Raji (cell line): ENCODE measurements around the gene TBX19.

Experiments
- POLR2A ChIP-seq: IDR thresholded peaks from 2 replicates; pipeline ENCODE4 v1.6.1; 2011; ENCODE audit warnings: low read depth, low read length, control low read depth; ENCODE audit not compliant: insufficient read depth

Gene TBX19

GRCh38 chr1:168330285-168330684, 49.6 kb downstream of the TBX19 start:
- TF ChIP-seq POLR2A = no peak

DNA sequence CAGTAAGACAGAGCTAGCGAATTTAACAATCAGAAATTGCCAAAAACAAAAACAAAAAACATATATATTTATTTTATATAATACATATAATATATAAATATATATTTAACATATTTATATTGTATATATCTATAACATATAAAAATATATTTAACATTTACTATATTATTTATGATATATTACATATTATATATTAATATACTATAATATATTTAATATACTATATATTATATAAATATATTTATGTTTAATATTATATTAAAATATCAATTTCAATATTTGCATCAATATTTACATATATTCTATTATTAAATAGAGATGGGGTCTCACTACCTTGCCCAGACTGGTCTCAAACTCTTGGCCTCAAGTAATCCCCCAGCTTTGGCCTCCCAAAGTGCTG, 50.9 kb downstream of the TBX19 start:
- TF ChIP-seq POLR2A = no peak

DNA sequence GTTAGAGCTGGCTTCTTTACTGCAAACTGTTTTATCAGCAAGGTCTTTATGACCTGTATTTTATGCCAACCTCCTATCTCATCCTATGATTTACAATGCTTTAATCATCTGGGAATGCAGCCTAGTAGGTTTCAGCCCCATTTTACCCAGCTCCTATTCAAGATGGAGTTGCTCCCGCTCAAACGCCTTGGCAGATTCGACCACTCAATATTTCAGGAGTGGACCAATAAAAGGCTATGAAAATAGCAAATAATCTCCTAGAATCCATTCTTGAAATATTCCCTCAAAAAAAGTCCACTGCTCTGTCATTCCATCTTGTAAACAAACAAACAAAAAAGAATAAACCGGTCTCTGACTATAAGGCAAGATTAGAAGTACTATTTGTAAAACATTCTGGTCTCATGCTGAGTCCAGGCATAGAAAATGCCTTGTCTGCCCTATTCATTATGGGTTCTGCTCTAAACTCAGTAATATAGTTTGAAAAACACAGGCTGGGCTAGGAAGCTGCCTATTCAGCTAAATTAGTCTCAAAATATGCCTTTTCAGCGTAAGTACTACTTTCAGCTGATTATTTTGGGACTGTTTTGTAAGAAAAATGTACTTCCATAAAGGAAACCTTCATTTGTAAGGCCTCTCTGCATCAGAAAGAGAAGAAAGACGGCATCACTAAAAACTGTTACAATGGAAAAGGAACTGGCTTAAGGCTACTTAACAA, 53.0 kb downstream of the TBX19 start:
- no peak for TF ChIP-seq POLR2A

- TF ChIP-seq POLR2A = no peak
Measured at GRCh38 chr1:168335500-168335899, 54.8 kb downstream of the TBX19 start.

DNA sequence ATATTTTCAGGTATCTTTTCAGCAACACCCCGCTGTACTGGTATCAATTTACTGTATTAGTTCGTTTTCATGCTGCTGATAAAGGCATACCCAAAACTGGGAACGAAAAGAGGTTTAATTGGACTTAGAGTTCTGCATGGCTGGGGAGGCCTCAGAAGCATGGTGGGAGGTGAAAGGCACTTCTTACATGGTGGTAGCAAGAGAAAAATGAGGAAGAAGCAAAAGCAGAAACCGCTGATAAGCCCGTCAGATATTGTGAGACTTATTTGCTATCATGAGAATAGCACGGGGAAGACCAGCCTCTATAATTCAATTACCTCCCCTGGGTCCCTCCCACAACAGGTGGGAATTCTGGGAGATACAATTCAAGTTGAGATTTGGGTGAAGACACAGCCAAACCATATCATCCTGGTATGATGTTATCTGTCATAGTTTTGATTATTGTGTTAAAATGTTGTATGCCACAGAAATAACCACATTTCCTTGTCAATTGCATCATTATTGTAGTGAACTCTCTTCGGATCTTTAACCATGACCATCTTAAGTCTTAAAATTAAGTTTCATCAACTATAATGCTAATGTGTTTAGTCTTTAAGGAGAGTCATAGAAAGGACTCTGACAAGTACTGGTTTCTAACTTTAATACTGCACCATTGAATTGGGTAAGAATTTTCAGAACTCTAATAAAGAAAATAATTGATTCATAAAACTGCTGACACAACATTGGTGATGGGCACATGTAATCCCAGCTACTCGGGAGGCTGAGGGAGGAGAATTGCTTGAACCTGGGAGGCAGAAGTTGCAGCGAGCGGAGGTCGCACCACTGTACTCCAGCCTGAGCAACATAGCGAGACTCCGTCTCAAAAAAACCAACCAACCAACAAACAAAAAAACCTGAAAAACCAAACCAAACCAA, 58.2 kb downstream of the TBX19 start:
- TF ChIP-seq POLR2A = no peak

GRCh38 chr1:168340781-168341482, 60.3 kb downstream of the TBX19 start:
- TF ChIP-seq POLR2A = no peak

GRCh38 chr1:168341483-168341975, 60.9 kb downstream of the TBX19 start:
- no peak for TF ChIP-seq POLR2A

GRCh38 chr1:168342572-168343280, 62.0 kb downstream of the TBX19 start:
- TF ChIP-seq POLR2A = no peak

DNA sequence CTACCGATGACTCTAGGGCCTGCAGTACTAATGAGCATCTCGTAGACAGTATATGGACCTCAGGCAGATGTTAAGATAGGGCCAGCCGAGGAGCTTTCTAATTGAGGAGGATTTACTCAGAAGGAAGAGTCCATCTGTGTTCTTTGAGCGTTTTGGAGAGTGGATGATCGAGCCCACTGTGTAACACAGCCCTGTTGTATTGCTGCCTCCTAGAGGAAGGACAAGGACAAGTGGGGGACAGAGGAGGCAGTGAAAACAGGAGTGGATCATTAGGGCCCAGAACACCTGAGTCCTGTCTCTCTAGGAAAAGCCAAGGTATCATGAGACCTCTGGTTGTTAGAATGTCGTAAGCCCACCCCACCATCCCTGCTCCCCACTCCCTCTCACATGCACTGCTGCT, 62.9 kb downstream of the TBX19 start:
- no peak for TF ChIP-seq POLR2A

GRCh38 chr1:168344517-168344916, 63.8 kb downstream of the TBX19 start:
- no peak for TF ChIP-seq POLR2A

DNA sequence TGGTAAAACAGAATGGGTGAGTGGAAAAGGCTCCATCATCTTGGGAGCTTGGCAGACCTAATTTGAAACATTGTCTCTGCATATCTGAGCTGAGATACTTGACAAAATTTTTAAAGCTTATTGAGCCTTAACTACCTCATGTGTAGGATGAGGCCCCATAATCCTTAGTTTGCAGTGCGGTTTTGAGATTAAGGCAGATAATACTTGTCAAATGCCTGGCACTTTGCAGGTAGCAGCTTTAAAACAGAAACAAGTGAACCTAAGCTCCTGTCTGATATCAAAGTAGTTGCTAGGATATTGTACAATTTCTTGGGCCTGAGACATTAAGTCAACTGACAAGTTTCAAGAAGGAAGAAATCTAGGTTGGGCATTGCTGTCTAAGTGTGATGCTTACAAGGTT, 65.3 kb downstream of the TBX19 start:
- TF ChIP-seq POLR2A = no peak

GRCh38 chr1:168347630-168348029, 67.0 kb downstream of the TBX19 start:
- no peak for TF ChIP-seq POLR2A

DNA sequence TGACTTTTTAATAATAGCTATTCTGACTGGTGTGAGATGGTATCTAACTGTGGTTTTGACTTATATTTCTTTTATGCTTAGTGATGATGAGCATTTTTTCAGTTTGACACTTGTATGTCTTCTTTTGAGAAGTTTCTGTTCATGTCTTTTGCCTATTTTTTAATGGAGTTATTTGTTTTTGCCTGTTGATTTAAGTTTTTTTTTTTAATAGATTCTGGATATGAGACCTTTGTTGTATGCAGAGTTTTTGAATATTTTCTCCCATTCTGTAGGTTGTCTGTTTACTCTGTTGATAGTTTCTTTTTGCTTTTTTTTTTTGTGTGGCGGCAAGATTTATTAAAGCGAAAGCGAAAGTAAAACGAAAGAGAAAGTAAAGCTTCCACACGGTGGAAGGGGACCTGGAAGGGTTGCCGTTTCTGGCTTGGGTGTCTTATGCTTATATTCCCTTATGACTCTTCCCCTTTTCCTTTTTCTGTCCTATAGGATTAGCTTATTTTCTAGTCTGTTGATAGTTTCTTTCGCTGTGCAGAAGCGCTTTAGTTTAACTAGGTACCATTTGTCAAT, 67.6 kb downstream of the TBX19 start:
- no peak for TF ChIP-seq POLR2A

DNA sequence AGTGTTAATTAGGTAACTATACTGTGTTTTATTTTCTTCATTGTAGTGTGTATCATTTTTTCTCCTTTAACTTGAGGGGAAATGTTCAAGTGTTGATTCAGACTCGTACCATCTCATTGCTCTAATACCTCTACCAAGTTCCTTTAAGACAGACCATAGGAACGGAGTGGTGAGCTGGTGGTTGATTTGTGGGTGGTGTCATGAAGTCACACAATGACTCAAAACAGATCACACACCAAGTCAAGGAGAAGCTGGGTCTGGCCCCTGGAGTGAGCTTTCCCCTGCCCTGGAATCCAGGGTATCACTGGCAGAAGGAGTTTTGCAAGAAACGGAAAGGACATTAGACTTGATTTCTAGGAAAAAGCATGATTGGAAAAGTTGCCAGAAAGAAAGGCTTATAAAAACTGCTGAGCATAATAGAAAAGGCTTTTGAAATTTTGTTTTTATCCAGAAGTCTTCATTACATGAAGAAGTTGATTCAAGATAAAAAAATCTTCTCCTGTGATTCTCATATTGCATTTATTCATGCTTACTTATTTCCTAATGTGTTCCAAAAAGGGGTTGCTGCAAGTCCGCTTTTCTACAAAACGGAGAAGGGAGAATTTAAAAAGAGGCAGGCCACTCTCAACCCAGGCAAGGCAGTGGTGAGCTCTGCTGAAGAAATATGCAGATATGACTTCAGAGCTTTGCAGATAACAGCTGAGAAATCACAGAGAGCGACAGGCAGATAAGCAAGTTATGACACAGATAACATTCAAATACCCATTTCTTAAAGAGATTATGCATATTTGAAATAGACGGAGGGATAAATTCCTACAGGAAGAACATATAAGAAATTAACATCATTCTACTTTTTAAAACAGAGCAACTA, 79.7 kb downstream of the TBX19 start:
- TF ChIP-seq POLR2A = no peak

DNA sequence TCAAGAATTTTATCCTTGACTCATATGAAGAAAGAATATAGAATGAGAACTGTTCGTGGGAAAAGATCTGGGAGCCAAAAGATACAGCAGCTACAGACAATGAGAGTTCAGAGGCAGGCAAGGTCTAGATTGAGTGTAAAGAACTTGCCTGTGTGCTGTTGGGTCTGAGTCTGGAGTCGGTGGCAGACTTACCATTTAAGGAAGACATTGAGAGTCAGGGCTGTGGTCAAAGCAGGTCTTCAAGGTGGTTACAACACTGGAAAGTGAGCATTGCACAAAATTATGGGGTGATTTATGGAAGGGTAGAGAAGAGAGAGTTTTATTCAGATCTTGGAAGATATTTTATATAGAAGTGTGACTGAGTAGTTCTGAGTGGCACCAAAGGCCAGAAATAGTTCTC, 80.6 kb downstream of the TBX19 start:
- no peak for TF ChIP-seq POLR2A
